ENCODE measurements around the gene USP17L20. TPM values are rescaled to one million over a fixed set of nuclear protein-coding genes. Genes with fewer than 3 reads are reported as not detected.
"Not testable (repeated sequence)": the region's sequence is repeated elsewhere in the genome, so short reads cannot be mapped to it uniquely, and the experiment has no call there.

The USP17L20 gene, protein sequence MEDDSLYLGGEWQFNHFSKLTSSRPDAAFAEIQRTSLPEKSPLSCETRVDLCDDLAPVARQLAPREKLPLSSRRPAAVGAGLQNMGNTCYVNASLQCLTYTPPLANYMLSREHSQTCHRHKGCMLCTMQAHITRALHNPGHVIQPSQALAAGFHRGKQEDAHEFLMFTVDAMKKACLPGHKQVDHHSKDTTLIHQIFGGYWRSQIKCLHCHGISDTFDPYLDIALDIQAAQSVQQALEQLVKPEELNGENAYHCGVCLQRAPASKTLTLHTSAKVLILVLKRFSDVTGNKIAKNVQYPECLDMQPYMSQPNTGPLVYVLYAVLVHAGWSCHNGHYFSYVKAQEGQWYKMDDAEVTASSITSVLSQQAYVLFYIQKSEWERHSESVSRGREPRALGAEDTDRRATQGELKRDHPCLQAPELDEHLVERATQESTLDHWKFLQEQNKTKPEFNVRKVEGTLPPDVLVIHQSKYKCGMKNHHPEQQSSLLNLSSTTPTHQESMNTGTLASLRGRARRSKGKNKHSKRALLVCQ
- total RNA-seq: not detected
- long read RNA-seq, donor 1: 0 reads
- long read RNA-seq, donor 2: 0 reads

DNA sequence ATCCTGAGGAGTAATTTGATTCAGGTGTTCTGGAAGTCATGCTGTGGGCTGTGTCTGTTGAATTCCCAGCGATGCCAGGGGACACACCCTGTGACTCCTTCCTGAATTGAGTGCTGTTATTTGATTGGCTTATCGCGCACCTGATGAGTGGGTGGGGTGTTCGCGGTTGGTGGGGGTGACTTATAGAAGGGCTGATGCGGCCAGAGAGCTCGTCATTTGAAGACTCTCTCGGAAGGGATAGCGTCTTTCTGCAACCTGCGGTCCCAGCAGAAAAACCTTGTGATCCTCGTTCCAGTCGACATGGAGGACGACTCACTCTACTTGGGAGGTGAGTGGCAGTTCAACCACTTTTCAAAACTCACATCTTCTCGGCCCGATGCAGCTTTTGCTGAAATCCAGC, at the start of gene USP17L20:
Gene USP17L20, plus strand, starts transcription at position 301 of the 400 bp plus-strand sequence. Its CDS starts 0 bp downstream, at position 301.
- DNase-seq (ENCODE audit: low spot score); intact Hi-C loops (cut with DNase I): not testable (repeated sequence)

DNA sequence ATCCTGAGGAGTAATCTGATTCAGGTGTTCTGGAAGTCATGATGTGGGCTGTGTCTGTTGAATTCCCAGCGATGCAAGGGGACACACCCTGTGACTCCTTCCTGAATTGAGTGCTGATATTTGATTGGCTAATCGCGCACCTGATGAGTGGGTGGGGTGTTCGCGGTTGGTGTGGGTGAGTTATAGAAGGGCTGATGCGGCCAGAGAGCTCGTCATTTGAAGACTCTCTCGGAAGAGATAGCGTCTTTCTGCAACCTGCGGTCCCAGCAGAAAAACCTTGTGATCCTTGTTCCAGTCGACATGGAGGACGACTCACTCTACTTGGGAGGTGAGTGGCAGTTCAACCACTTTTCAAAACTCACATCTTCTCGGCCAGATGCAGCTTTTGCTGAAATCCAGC, 47.6 kb upstream of the USP17L20 start, which contains the start of gene USP17L10:
Gene USP17L10, plus strand, starts transcription at position 301 of the 400 bp plus-strand sequence. Its CDS starts 0 bp downstream, at position 301.
- DNase-seq (ENCODE audit: low spot score); intact Hi-C loops (cut with DNase I): not testable (repeated sequence)

DNA sequence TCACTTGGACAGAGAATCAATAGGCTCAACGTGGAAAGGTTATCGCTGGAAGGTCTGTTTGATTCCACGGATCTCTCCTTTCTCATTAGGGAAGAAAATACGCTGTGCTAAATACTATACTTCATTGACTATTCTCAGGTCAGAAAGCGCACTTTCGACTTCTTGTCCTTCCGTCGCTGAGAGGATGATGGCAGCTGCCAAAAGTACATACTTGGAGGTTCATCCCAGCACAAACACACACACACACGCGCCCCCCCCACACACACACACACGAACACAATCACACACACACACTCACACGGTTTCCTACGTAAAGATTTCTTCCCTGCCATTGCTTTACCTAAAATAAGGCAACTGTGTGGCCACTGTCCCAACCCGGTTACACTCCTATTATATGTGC, 43.2 kb upstream of the USP17L20 start:
- peak; percentile 64 for DNase-seq (ENCODE audit: low spot score)
- intact Hi-C loops (cut with DNase I): not testable (repeated sequence)

DNA sequence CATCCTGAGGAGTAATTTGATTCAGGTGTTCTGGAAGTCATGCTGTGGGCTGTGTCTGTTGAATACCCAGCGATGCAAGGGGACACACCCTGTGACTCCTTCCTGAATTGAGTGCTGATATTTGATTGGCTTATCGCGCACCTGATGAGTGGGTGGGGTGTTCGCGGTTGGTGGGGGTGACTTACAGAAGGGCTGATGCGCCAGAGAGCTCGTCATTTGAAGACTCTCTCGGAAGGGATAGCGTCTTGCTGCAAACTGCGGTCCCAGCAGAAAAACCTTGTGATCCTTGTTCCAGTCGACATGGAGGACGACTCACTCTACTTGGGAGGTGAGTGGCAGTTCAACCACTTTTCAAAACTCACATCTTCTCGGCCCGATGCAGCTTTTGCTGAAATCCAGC, 42.8 kb upstream of the USP17L20 start, which contains the start of gene USP17L11:
Gene USP17L11, plus strand, starts transcription at position 301 of the 400 bp plus-strand sequence. Its CDS starts 0 bp downstream, at position 301.
- intact Hi-C loops (cut with DNase I); DNase-seq (ENCODE audit: low spot score): not testable (repeated sequence)

DNA sequence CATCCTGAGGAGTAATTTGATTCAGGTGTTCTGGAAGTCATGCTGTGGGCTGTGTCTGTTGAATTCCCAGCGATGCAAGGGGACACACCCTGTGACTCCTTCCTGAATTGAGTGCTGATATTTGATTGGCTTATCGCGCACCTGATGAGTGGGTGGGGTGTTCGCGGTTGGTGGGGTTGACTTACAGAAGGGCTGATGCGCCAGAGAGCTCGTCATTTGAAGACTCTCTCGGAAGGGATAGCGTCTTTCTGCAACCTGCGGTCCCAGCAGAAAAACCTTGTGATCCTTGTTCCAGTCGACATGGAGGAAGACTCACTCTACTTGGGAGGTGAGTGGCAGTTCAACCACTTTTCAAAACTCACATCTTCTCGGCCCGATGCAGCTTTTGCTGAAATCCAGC, 38.1 kb upstream of the USP17L20 start, which contains the start of gene USP17L12:
Gene USP17L12, plus strand, starts transcription at position 301 of the 400 bp plus-strand sequence. Its CDS starts 0 bp downstream, at position 301.
- intact Hi-C loops (cut with DNase I); DNase-seq (ENCODE audit: low spot score): not testable (repeated sequence)

DNA sequence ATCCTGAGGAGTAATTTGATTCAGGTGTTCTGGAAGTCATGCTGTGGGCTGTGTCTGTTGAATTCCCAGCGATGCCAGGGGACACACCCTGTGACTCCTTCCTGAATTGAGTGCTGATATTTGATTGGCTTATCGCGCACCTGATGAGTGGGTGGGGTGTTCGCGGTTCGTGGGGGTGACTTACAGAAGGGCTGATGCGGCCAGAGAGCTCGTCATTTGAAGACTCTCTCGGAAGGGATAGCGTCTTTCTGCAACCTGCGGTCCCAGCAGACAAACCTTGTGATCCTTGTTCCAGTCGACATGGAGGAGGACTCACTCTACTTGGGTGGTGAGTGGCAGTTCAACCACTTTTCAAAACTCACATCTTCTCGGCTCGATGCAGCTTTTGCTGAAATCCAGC, 33.3 kb upstream of the USP17L20 start, which contains the start of gene USP17L13:
Gene USP17L13, plus strand, starts transcription at position 301 of the 400 bp plus-strand sequence. Its CDS starts 0 bp downstream, at position 301.
- intact Hi-C loops (cut with DNase I); DNase-seq (ENCODE audit: low spot score): not testable (repeated sequence)

DNA sequence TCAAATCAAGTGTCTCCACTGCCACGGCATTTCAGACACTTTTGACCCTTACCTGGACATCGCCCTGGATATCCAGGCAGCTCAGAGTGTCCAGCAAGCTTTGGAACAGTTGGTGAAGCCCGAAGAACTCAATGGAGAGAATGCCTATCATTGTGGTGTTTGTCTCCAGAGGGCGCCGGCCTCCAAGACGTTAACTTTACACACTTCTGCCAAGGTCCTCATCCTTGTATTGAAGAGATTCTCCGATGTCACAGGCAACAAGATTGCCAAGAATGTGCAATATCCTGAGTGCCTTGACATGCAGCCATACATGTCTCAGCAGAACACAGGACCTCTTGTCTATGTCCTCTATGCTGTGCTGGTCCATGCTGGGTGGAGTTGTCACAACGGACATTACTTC, 27.7 kb upstream of the USP17L20 start:
- DNase-seq (ENCODE audit: low spot score); intact Hi-C loops (cut with DNase I): not testable (repeated sequence)

DNA sequence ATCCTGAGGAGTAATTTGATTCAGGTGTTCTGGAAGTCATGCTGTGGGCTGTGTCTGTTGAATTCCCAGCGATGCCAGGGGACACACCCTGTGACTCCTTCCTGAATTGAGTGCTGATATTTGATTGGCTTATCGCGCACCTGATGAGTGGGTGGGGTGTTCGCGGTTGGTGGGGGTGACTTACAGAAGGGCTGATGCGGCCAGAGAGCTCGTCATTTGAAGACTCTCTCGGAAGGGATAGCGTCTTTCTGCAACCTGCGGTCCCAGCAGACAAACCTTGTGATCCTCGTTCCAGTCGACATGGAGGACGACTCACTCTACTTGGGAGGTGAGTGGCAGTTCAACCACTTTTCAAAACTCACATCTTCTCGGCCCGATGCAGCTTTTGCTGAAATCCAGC, 23.8 kb upstream of the USP17L20 start, which contains the start of gene USP17L15:
Gene USP17L15, plus strand, starts transcription at position 301 of the 400 bp plus-strand sequence. Its CDS starts 0 bp downstream, at position 301.
- DNase-seq (ENCODE audit: low spot score); intact Hi-C loops (cut with DNase I): not testable (repeated sequence)

DNA sequence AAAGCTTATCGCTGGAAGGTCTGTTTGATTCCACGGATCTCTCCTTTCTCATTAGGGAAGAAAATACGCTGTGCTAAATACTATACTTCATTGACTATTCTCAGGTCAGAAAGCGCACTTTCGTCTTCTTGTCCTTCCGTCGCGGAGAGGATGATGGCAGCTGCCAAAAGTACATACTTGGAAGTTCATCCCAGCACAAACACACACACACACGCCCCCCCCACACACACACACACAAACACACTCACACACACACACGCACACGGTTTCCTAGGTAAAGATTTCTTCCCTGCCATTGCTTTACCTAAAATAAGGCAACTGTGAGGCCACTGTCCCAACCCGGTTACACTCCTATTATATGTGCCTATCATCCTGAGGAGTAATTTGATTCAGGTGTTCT, 19.5 kb upstream of the USP17L20 start:
- intact Hi-C loops (cut with DNase I); DNase-seq (ENCODE audit: low spot score): not testable (repeated sequence)

DNA sequence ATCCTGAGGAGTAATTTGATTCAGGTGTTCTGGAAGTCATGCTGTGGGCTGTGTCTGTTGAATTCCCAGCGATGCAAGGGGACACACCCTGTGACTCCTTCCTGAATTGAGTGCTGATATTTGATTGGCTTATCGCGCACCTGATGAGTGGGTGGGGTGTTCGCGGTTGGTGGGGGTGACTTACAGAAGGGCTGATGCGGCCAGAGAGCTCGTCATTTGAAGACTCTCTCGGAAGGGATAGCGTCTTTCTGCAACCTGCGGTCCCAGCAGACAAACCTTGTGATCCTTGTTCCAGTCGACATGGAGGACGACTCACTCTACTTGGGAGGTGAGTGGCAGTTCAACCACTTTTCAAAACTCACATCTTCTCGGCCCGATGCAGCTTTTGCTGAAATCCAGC, 14.3 kb upstream of the USP17L20 start, which contains the start of gene USP17L17:
Gene USP17L17, plus strand, starts transcription at position 301 of the 400 bp plus-strand sequence. Its CDS starts 0 bp downstream, at position 301.
- intact Hi-C loops (cut with DNase I); DNase-seq (ENCODE audit: low spot score): not testable (repeated sequence)

DNA sequence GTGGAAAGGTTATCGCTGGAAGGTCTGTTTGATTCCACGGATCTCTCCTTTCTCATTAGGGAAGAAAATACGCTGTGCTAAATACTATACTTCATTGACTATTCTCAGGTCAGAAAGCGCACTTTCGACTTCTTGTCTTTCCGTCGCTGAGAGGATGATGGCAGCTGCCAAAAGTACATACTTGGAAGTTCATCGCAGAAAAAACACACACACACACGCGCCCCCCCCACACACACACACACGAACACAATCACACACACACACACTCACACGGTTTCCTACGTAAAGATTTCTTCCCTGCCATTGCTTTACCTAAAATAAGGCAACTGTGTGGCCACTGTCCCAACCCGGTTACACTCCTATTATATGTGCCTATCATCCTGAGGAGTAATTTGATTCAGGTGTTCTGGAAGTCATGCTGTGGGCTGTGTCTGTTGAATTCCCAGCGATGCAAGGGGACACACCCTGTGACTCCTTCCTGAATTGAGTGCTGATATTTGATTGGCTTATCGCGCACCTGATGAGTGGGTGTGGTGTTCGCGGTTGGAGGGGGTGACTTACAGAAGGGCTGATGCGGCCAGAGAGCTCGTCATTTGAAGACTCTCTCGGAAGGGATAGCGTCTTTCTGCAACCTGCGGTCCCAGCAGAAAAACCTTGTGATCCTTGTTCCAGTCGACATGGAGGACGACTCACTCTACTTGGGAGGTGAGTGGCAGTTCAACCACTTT, 9.8 kb upstream of the USP17L20 start, which contains the start of gene USP17L18:
Gene USP17L18, plus strand, starts transcription at position 678 of the 728 bp plus-strand sequence. Its CDS starts 0 bp downstream, at position 678.
- peak; percentile 77 for DNase-seq (ENCODE audit: low spot score)
- intact Hi-C loops (cut with DNase I): not testable (repeated sequence)

DNA sequence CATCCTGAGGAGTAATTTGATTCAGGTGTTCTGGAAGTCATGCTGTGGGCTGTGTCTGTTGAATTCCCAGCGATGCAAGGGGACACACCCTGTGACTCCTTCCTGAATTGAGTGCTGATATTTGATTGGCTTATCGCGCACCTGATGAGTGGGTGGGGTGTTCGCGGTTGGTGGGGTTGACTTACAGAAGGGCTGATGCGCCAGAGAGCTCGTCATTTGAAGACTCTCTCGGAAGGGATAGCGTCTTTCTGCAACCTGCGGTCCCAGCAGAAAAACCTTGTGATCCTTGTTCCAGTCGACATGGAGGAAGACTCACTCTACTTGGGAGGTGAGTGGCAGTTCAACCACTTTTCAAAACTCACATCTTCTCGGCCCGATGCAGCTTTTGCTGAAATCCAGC, 4.8 kb upstream of the USP17L20 start, which contains the start of gene USP17L19:
Gene USP17L19, plus strand, starts transcription at position 301 of the 400 bp plus-strand sequence. Its CDS starts 0 bp downstream, at position 301.
- intact Hi-C loops (cut with DNase I); DNase-seq (ENCODE audit: low spot score): not testable (repeated sequence)

DNA sequence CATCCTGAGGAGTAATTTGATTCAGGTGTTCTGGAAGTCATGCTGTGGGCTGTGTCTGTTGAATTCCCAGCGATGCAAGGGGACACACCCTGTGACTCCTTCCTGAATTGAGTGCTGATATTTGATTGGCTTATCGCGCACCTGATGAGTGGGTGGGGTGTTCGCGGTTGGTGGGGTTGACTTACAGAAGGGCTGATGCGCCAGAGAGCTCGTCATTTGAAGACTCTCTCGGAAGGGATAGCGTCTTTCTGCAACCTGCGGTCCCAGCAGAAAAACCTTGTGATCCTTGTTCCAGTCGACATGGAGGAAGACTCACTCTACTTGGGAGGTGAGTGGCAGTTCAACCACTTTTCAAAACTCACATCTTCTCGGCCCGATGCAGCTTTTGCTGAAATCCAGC, 4.6 kb downstream of the USP17L20 start, which contains the start of gene USP17L21:
Gene USP17L21, plus strand, starts transcription at position 301 of the 400 bp plus-strand sequence. Its CDS starts 0 bp downstream, at position 301.
- DNase-seq (ENCODE audit: low spot score); intact Hi-C loops (cut with DNase I): not testable (repeated sequence)

DNA sequence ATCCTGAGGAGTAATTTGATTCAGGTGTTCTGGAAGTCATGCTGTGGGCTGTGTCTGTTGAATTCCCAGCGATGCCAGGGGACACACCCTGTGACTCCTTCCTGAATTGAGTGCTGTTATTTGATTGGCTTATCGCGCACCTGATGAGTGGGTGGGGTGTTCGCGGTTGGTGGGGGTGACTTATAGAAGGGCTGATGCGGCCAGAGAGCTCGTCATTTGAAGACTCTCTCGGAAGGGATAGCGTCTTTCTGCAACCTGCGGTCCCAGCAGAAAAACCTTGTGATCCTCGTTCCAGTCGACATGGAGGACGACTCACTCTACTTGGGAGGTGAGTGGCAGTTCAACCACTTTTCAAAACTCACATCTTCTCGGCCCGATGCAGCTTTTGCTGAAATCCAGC, 9.4 kb downstream of the USP17L20 start, which contains the start of gene USP17L22:
Gene USP17L22, plus strand, starts transcription at position 301 of the 400 bp plus-strand sequence. Its CDS starts 0 bp downstream, at position 301.
- DNase-seq (ENCODE audit: low spot score); intact Hi-C loops (cut with DNase I): not testable (repeated sequence)

DNA sequence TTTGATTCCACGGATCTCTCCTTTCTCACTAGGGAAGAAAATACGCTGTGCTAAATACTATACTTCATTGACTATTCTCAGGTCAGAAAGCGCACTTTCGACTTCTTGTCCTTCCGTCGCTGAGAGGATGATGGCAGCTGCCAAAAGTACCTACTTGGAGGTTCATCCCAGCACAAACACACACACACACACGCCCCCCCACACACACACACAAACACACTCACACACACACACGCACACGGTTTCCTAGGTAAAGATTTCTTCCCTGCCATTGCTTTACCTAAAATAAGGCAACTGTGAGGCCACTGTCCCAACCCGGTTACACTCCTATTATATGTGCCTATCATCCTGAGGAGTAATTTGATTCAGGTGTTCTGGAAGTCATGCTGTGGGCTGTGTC, 13.8 kb downstream of the USP17L20 start:
- DNase-seq (ENCODE audit: low spot score): peak; percentile 89

More for the DNA sequence above, 13.8 kb downstream of the USP17L20 start:
- intact Hi-C loops (cut with DNase I): not testable (repeated sequence)

Data from posterior vena cava (tissue), 2 donors.